H1 (cell line): Measurements from ENCODE around the gene SURF2. TPM values are rescaled to one million over a fixed set of nuclear protein-coding genes. Genes with fewer than 3 reads are reported as not detected.

Experiments used
- CTCF ChIA-PET: fragments of 300-600 bp; sonication (Branson Sonifier 250); formaldehyde crosslinking; loops from one replicate; lab custom pipeline; 2021; ENCODE audit not compliant: partially characterized antibody; lab: Charles Lee
- POLR2A ChIA-PET: fragments of 300-600 bp; sonication (Branson Sonifier 250); formaldehyde crosslinking; loops from one replicate; lab custom pipeline; 2021; ENCODE audit warnings: inconsistent platforms; ENCODE audit not compliant: partially characterized antibody; lab: Charles Lee
- DNase-seq, 2 experiments: peaks; one replicate each; pipeline versions ENCODE4 v3.0.0 to v3.0.0-alpha.2; 2010 to 2022; ENCODE audit warnings: low spot score in 2 of 2, low read depth in 1 of 2, mixed read lengths in 1 of 2
- FAIRE-seq: peaks from 2 replicates; lab custom pipeline; 2011; peaks lifted over from hg19 to GRCh38; lab: Jason Lieb, UNC
- H2AFZ ChIP-seq: 2 replicates; pipeline ENCODE4 v1.8.1; 2012; ENCODE audit warnings: low read length, inconsistent platforms
- H2AK5ac ChIP-seq: 2 replicates; pipeline ENCODE4 v1.6.1; 2013; ENCODE audit warnings: low read depth, low read length
- H2BK120ac ChIP-seq: replicated peaks from 2 replicates; pipeline ENCODE3; 2013; ENCODE audit warnings: low read depth, low read length, inconsistent platforms
- H2BK12ac ChIP-seq: 2 replicates; pipeline ENCODE4 v1.6.1; 2013; ENCODE audit warnings: low read depth, low read length
- H2BK15ac ChIP-seq: 2 replicates; pipeline ENCODE4 v1.6.1; 2013; ENCODE audit warnings: low read length
- H2BK20ac ChIP-seq: 2 replicates; pipeline ENCODE4 v1.6.1; 2013; ENCODE audit warnings: low read length
- H2BK5ac ChIP-seq: 2 replicates; pipeline ENCODE4 v1.6.1; 2013; ENCODE audit warnings: low read depth, low read length
- H3K14ac ChIP-seq: 2 replicates; pipeline ENCODE4 v1.6.1; 2013; ENCODE audit warnings: inconsistent platforms; ENCODE audit not compliant: insufficient read length
- H3K18ac ChIP-seq: 2 replicates; pipeline ENCODE4 v1.6.1; 2013; ENCODE audit warnings: low read length; ENCODE audit errors: extremely low read depth
- H3K23ac ChIP-seq: 2 replicates; pipeline ENCODE4 v1.6.1; 2013; ENCODE audit warnings: inconsistent platforms; ENCODE audit not compliant: insufficient read length
- H3K23me2 ChIP-seq: 2 replicates; pipeline ENCODE4 v1.6.1; 2013; ENCODE audit warnings: low read depth, low read length
- H3K27ac ChIP-seq: 2 replicates; pipeline ENCODE4 v1.6.1; 2011; ENCODE audit warnings: low read depth, low read length, inconsistent platforms
- H3K27me3 ChIP-seq, 4 experiments: replicated peaks in 1 of 4; 1 replicate in 1 of 4; 2 replicates in 3 of 4; pipeline versions ENCODE4 v1.6.1 to v1.8.1; 2011 to 2013; ENCODE audit warnings: low read length in 3 of 4, mild to moderate bottlenecking in 3 of 4, inconsistent platforms in 2 of 4, mixed read lengths in 2 of 4, moderate library complexity in 1 of 4; ENCODE audit not compliant: control insufficient read depth in 3 of 4, insufficient read depth in 3 of 4; ENCODE audit errors: extremely low read depth in 1 of 4
- H3K36me3 ChIP-seq, 4 experiments: 2 replicates each; pipeline versions ENCODE4 v1.6.1 to v1.8.1; 2011 to 2013; ENCODE audit warnings: mild to moderate bottlenecking in 4 of 4, low read length in 3 of 4, moderate library complexity in 2 of 4, control low read depth in 1 of 4, inconsistent platforms in 1 of 4; ENCODE audit not compliant: insufficient read depth in 4 of 4, control insufficient read depth in 2 of 4
- H3K4ac ChIP-seq: replicated peaks from 2 replicates; pipeline ENCODE3; 2013; ENCODE audit warnings: low read length, low read depth, mixed read lengths, inconsistent platforms; ENCODE audit not compliant: insufficient read length
- H3K4me1 ChIP-seq, 4 experiments: replicated peaks in 1 of 4; 1 replicate in 1 of 4; 2 replicates in 3 of 4; pipeline versions ENCODE4 v1.6.1 to v1.8.1; 2011 to 2013; ENCODE audit warnings: low read length in 3 of 4, inconsistent platforms in 2 of 4, mixed read lengths in 1 of 4; ENCODE audit not compliant: insufficient read depth in 4 of 4, control insufficient read depth in 3 of 4
- H3K4me2 ChIP-seq, 2 experiments: 2 replicates each; pipeline versions ENCODE4 v1.6.1 to v1.8.1; 2011 to 2013; ENCODE audit warnings: low read depth in 2 of 2, low read length in 2 of 2, control low read depth in 1 of 2, inconsistent platforms in 1 of 2, mild to moderate bottlenecking in 1 of 2; ENCODE audit not compliant: insufficient read depth in 1 of 2
- H3K4me3 ChIP-seq, 4 experiments: fragments of 200-600, 300-600 bp in 1 of 4; sonication (generic), shearing (Covaris generic), sonication (Bioruptor Twin) in 1 of 4; 2 replicates each; pipeline versions ENCODE4 v1.5.1 to v1.8.1; 2011 to 2016; ENCODE audit warnings: low read length in 4 of 4, low read depth in 3 of 4, control low read depth in 2 of 4, inconsistent platforms in 2 of 4, mild to moderate bottlenecking in 2 of 4, mixed read lengths in 1 of 4, moderate library complexity in 1 of 4; ENCODE audit not compliant: insufficient read depth in 2 of 4; ENCODE audit errors: extremely low read depth in 1 of 4
- H3K56ac ChIP-seq: replicated peaks from 2 replicates; pipeline ENCODE3; 2013; ENCODE audit warnings: low read depth, mild to moderate bottlenecking, mixed read lengths, low read length, inconsistent platforms; ENCODE audit not compliant: insufficient read length
- H3K79me1 ChIP-seq: 2 replicates; pipeline ENCODE4 v1.6.1; 2013; ENCODE audit warnings: low read depth, low read length, control low read depth
- H3K79me2 ChIP-seq, 2 experiments: 2 replicates each; pipeline versions ENCODE4 v1.6.1 to v1.8.1; 2012 to 2013; ENCODE audit warnings: low read length in 2 of 2, mild to moderate bottlenecking in 2 of 2, inconsistent platforms in 1 of 2; ENCODE audit not compliant: insufficient read depth in 2 of 2, control insufficient read depth in 1 of 2
- H3K9ac ChIP-seq, 4 experiments: replicated peaks in 1 of 4; 1 replicate in 1 of 4; 2 replicates in 3 of 4; pipeline versions ENCODE4 v1.6.1 to v1.8.1; 2011 to 2013; ENCODE audit warnings: low read depth in 3 of 4, low read length in 3 of 4, control low read depth in 2 of 4, mild to moderate bottlenecking in 2 of 4, moderate library complexity in 2 of 4, inconsistent platforms in 1 of 4; ENCODE audit errors: extremely low read depth in 1 of 4
- H3K9me3 ChIP-seq, 2 experiments: 2 replicates each; pipeline versions ENCODE4 v1.6.1 to v1.8.1; 2012 to 2013; ENCODE audit warnings: mild to moderate bottlenecking in 2 of 2, moderate library complexity in 2 of 2, control low read depth in 1 of 2, inconsistent platforms in 1 of 2, low read depth in 1 of 2, low read length in 1 of 2, mixed read lengths in 1 of 2; ENCODE audit not compliant: insufficient read depth in 2 of 2
- H4K20me1 ChIP-seq, 2 experiments: replicated peaks in 1 of 2; 2 replicates each; pipeline versions ENCODE3 to v1.8.1; 2011 to 2013; ENCODE audit warnings: inconsistent platforms in 2 of 2, low read length in 2 of 2, mild to moderate bottlenecking in 1 of 2; ENCODE audit not compliant: insufficient read depth in 2 of 2, control insufficient read depth in 1 of 2
- H4K5ac ChIP-seq: 2 replicates; pipeline ENCODE4 v1.6.1; 2013; ENCODE audit warnings: low read length, low read depth, mixed read lengths, inconsistent platforms; ENCODE audit not compliant: insufficient read length
- H4K8ac ChIP-seq: 2 replicates; pipeline ENCODE4 v1.8.0; 2013; ENCODE audit warnings: mild to moderate bottlenecking, moderate library complexity, low read length, inconsistent platforms; ENCODE audit not compliant: insufficient read depth; ENCODE audit errors: extremely low read depth
- H4K91ac ChIP-seq: replicated peaks from 2 replicates; pipeline ENCODE3; 2013; ENCODE audit warnings: low read length, mixed read lengths, inconsistent platforms; ENCODE audit not compliant: insufficient read length
- TAF7 ChIP-seq: optimal IDR thresholded peaks from 2 replicates; pipeline ENCODE3; 2011; ENCODE audit warnings: low read depth, mild to moderate bottlenecking, inconsistent platforms, low read length, moderate library complexity, borderline replicate concordance
- WGBS, 2 experiments: shearing (Covaris generic) in 1 of 2; methylation state at CpG; one replicate each; pipeline versions ENCODE4 v1.1.6 to v1.1.7; 2013 to 2015; ENCODE audit warnings: low lambda C conversion rate in 2 of 2, mixed read lengths in 2 of 2, inconsistent platforms in 1 of 2, low coverage in 1 of 2, missing lambda C conversion rate in 1 of 2; ENCODE audit not compliant: insufficient replicate concordance in 2 of 2, insufficient coverage in 1 of 2, insufficient read length in 1 of 2; ENCODE audit errors: extremely low coverage in 1 of 2, missing lambda C conversion rate in 1 of 2; 5-methylcytosine and 5-hydroxymethylcytosine counted together
- polyA plus RNA-seq, 7 experiments: library from polyadenylated mRNA; depleted of rRNA in 3 of 7; stranded (reverse) in 5 of 7; unstranded in 2 of 7; fragments of >200 nt in 5 of 7; fragments of 200-250 nt in 2 of 7; gene quantifications; 1 replicate in 5 of 7; 2 replicates in 1 of 7; 4 replicates in 1 of 7; pipeline versions ENCODE4 v1.2.1 to v1.2.3, GENCODE V29; 2011 to 2013; ENCODE audit warnings: missing spikeins in 2 of 7, mixed read lengths in 2 of 7
- total RNA-seq: library from RNA; stranded (reverse); fragmentation: NEBNext Ultra II Directional; extraction: Animal tissue kit (Norgen Biotek cat#: 25700); gene quantifications from 2 replicates; pipeline ENCODE4 v1.2.1, GENCODE V29; 2021

Gene SURF2
- total and polyA plus RNA-seq, 2 of the 8 experiments (the other 6 are each of a cell fraction or from before 2014, with no cell fraction given): 36.6 to 37.7 TPM

- Histone ChIP-seq H3K14ac (no peak overlapping the region), H4K20me1 (peaks cover 14 to 34% of the 10 kb centered on the region in 2 experiments), H3K79me2 (peaks cover 9 to 39% of the 10 kb centered on the region in 2 experiments), H3K4me3 (no peak overlapping the region), H4K5ac (no peak overlapping the region), H2BK120ac (no peak overlapping the region), H3K79me1 (peaks cover 17% of the 10 kb centered on the region), H4K91ac (no peak overlapping the region), H3K23me2 (peaks cover 9% of the 10 kb centered on the region; the same call in 1 of the 2 replicates), H2BK15ac (no peak overlapping the region), H3K36me3 (peaks cover 35 to 71% (median 60%) of the 10 kb centered on the region in 4 experiments), H2AK5ac (no peak overlapping the region), H3K4me1 (peaks cover 0 to 10% (median 7%) of the 10 kb centered on the region in 4 experiments; a peak in 6 of 7 replicates), H2AFZ (no peak overlapping the region), H3K56ac (no peak overlapping the region), H3K9ac (no peak overlapping the region), H3K27ac (no peak overlapping the region), H2BK20ac (no peak overlapping the region), H3K4ac (no peak overlapping the region), H2BK5ac (no peak overlapping the region), H2BK12ac (no peak overlapping the region), H4K8ac (peak overlapping the region; percentile 45; the same call in 1 of the 2 replicates), H3K23ac (no peak overlapping the region), H3K4me2 (no peak overlapping the region; a peak in 1 of 4 replicates), H3K9me3 (no peaks in the 10 kb centered on the region), H3K27me3 (no peaks in the 10 kb centered on the region), H3K18ac (no peak overlapping the region)
- FAIRE-seq (no peak), DNase-seq (no peak)
- no peak for TF ChIP-seq TAF7
- CTCF ChIA-PET: interaction anchor here (1.2 to 3.3 kb wide), 4 partner anchors 11 to 141 kb away, joined by 3 to 22 read pairs (median 4); partner anchors contain the start of genes SURF1 and SURF2
- WGBS, 2 experiments: 91% methylated on average over 6 of the region's 6 CpGs; no CpG with 5 or more reads in 1 of the 2 experiments
- POLR2A ChIA-PET: interaction anchor here (1.3 to 16.1 kb wide), 5 partner anchors 9 to 74 kb away, joined by 3 to 461 read pairs (median 120); partner anchors contain the start of genes MED22, RPL7A, STKLD1 and SURF1
Measured at GRCh38 chr9:133345596-133345995, 10.8 kb upstream of the SURF2 start.
